ENCODE results near the gene PA2G4. TPM values are rescaled to one million over a fixed set of nuclear protein-coding genes. Genes with fewer than 3 reads are reported as not detected.
"Not testable (repeated sequence)": the region's sequence is repeated elsewhere in the genome, so short reads cannot be mapped to it uniquely, and the experiment has no call there.

The PA2G4 gene
- total RNA-seq, result 100 to 1,000 TPM; 128 to 161 TPM
- 155 TPM for polyA plus RNA-seq (2013, experiment 1 of 2)
- 147 TPM for polyA plus RNA-seq (2013, experiment 2 of 2)
- long read RNA-seq, experiment 1, transcript PA2G4-201 (13 exons, 2,577 nt), result major isoform, 64 of 122 reads
- long read RNA-seq, experiment 1, partial matches to known transcripts, result 38 of 122 reads
- long read RNA-seq, experiment 1, other reads (novel, unspliced or antisense), result 20 of 122 reads
- long read RNA-seq, experiment 2, transcript PA2G4-201 (13 exons, 2,577 nt), result major isoform, 190 of 213 reads
- long read RNA-seq, experiment 2, partial matches to known transcripts, result 15 of 213 reads
- long read RNA-seq, experiment 2, other reads (novel, unspliced or antisense), result 8 of 213 reads
- long read RNA-seq, experiment 3, transcript PA2G4-201 (13 exons, 2,577 nt), result major isoform, 153 of 476 reads
- long read RNA-seq, experiment 3, partial matches to known transcripts, result 303 of 476 reads
- long read RNA-seq, experiment 3, other reads (novel, unspliced or antisense), result 20 of 476 reads
- long read RNA-seq, experiment 4, transcript PA2G4-201 (13 exons, 2,577 nt), result major isoform, 350 of 591 reads
- long read RNA-seq, experiment 4, partial matches to known transcripts, result 219 of 591 reads
- long read RNA-seq, experiment 4, other reads (novel, unspliced or antisense), result 22 of 591 reads

GRCh38 chr12:56104109-56104814 lies at the start of gene PA2G4:
TSS of gene PA2G4 (plus strand) at chr12:56104559. CDS start at chr12:56104738, 179 bp downstream.
- Mint-ChIP-seq H3K4me1 (peaks cover 22% of the 10 kb centered on the region), H3K36me3 (ENCODE audit: low read depth) (peaks cover 55% of the 10 kb centered on the region), H3K9me3 (no peaks in the 10 kb centered on the region), H3K27me3 (ENCODE audit: insufficient read depth) (no peaks in the 10 kb centered on the region), H3K4me3 (peak within 1 kb of the TSS; percentile 99), H3K27ac (peak within 1 kb of the TSS; percentile 98)
- H3K9me3 ChIP-seq (ENCODE audit: control insufficient read depth, low read length), result no peaks in the 10 kb centered on the region
- 0% methylated on average over 24 to 60 of the region's 60 CpGs for WGBS, 2 experiments (ENCODE audit: insufficient coverage in 1 of 2, insufficient read length in 1 of 2)
- H3K36me3 ChIP-seq (ENCODE audit: control insufficient read depth, insufficient read depth, low read length), result peaks cover 43% of the 10 kb centered on the region
- peak within 1 kb of the TSS; percentile 91 for H3K4me3 ChIP-seq (ENCODE audit: low read length)
- DNase-seq, result peak; percentile 100
- TF ChIP-seq CTCF (conservative IDR thresholded peaks at IDR 0.05), result no peak
- H3K27ac ChIP-seq (ENCODE audit: low read depth, low read length), result peak within 1 kb of the TSS; percentile 58
- no peaks in the 10 kb centered on the region for H3K27me3 ChIP-seq (ENCODE audit: control insufficient read depth, insufficient read depth, low read length, poor library complexity, severe bottlenecking)
- peak within 1 kb of the TSS; percentile 84 for H3K9ac ChIP-seq (ENCODE audit: extremely low read depth, low read length, poor library complexity, severe bottlenecking)
- H3K4me1 ChIP-seq (ENCODE audit: control insufficient read depth, insufficient read depth, low read length), result no peaks in the 10 kb centered on the region

GRCh38 chr12:56059964-56060363 lies 44.4 kb upstream of the PA2G4 start:
- peak; percentile 61 for DNase-seq
- not testable (repeated sequence) for H3K27me3 Mint-ChIP-seq (ENCODE audit: insufficient read depth)

GRCh38 chr12:56061982-56062381 lies 42.4 kb upstream of the PA2G4 start:
- H3K27me3 Mint-ChIP-seq (ENCODE audit: insufficient read depth), result no peaks in the 10 kb centered on the region
- H3K9me3 ChIP-seq (ENCODE audit: control insufficient read depth, low read length), result no peaks in the 10 kb centered on the region
- no peak for DNase-seq
- no peaks in the 10 kb centered on the region for H3K4me1 Mint-ChIP-seq
- no peaks in the 10 kb centered on the region for H3K9me3 Mint-ChIP-seq
- no peak overlapping the region for H3K9ac ChIP-seq (ENCODE audit: extremely low read depth, low read length, poor library complexity, severe bottlenecking)
- no peak overlapping the region for H3K4me3 Mint-ChIP-seq
- H3K36me3 Mint-ChIP-seq (ENCODE audit: low read depth), result no peaks in the 10 kb centered on the region
- 42 to 72% methylated on average over 2 to 5 of the region's 5 CpGs for WGBS, 2 experiments (ENCODE audit: insufficient coverage in 1 of 2, insufficient read length in 1 of 2)
- H3K27ac ChIP-seq (ENCODE audit: low read depth, low read length), result no peak overlapping the region
- no peaks in the 10 kb centered on the region for H3K27me3 ChIP-seq (ENCODE audit: control insufficient read depth, insufficient read depth, low read length, poor library complexity, severe bottlenecking)
- H3K4me1 ChIP-seq (ENCODE audit: control insufficient read depth, insufficient read depth, low read length), result no peaks in the 10 kb centered on the region
- TF ChIP-seq CTCF (conservative IDR thresholded peaks at IDR 0.05), result no peak
- peak overlapping the region; percentile 24 for H3K27ac Mint-ChIP-seq
- H3K4me3 ChIP-seq (ENCODE audit: low read length), result no peak overlapping the region
- no peaks in the 10 kb centered on the region for H3K36me3 ChIP-seq (ENCODE audit: control insufficient read depth, insufficient read depth, low read length)

More at GRCh38 chr12:56059964-56060363, 44.4 kb upstream of the PA2G4 start:
- H3K4me3 Mint-ChIP-seq; H3K4me1 ChIP-seq (ENCODE audit: control insufficient read depth, insufficient read depth, low read length); H3K36me3 ChIP-seq (ENCODE audit: control insufficient read depth, insufficient read depth, low read length); H3K27me3 ChIP-seq (ENCODE audit: control insufficient read depth, insufficient read depth, low read length, poor library complexity, severe bottlenecking); H3K36me3 Mint-ChIP-seq (ENCODE audit: low read depth); H3K27ac ChIP-seq (ENCODE audit: low read depth, low read length); H3K9ac ChIP-seq (ENCODE audit: extremely low read depth, low read length, poor library complexity, severe bottlenecking); H3K9me3 ChIP-seq (ENCODE audit: control insufficient read depth, low read length); H3K9me3 Mint-ChIP-seq; H3K4me1 Mint-ChIP-seq; H3K27ac Mint-ChIP-seq; H3K4me3 ChIP-seq (ENCODE audit: low read length): not testable (repeated sequence)
- WGBS, 2 experiments (ENCODE audit: insufficient coverage in 1 of 2, insufficient read length in 1 of 2), result 83 to 85% methylated on average over 4 to 7 of the region's 8 CpGs
